A549 treated with GW870086 at 1 μM for 4 hours (cell line): ENCODE measurements around the gene BTBD8. TPM values are rescaled to one million over a fixed set of nuclear protein-coding genes. Genes with fewer than 3 reads are reported as not detected.

Source experiments
- total RNA-seq: library from RNA; stranded (reverse); fragments of 200-300 nt; extraction: Qiagen RNA extraction; gene quantifications from 5 replicates; pipeline ENCODE4 v1.2.3, GENCODE V29; 2022; ENCODE audit warnings: low read depth

The BTBD8 gene
- total RNA-seq: 0.51 to 0.84 TPM (median 0.57 TPM) in 5 replicates

GRCh38 chr1:92080128-92080985 lies at the start of gene BTBD8:
Gene BTBD8 (plus strand): TSS chr1:92080345. CDS start chr1:92080572, 227 bp downstream.

GRCh38 chr1:92075311-92075710 lies 4.8 kb upstream of the BTBD8 start, which contains the start of gene SETSIP:
Gene SETSIP (minus strand): TSS chr1:92075411. CDS start chr1:92075411, 0 bp downstream.

GRCh38 chr1:92217721-92218120 lies 137.6 kb downstream of the BTBD8 start, which contains the start of gene C1orf146:
Gene C1orf146 (plus strand): TSS chr1:92217915. CDS start chr1:92231421, 13,506 bp downstream.

Other genes with a start within 250 kb of the BTBD8 start
- 3.9 to 5.0 TPM (median 4.9 TPM) in 5 replicates for gene TGFBR3, start 194.2 kb upstream of the BTBD8 start, total RNA-seq
- gene BRDT, start 130.9 kb upstream of the BTBD8 start, total RNA-seq: not detected in 5 replicates
- 0.52 to 0.80 TPM (median 0.71 TPM) in 5 replicates for gene EPHX4, start 50.4 kb upstream of the BTBD8 start, total RNA-seq
- not detected in 5 replicates for gene SETSIP, start 4.9 kb upstream of the BTBD8 start, total RNA-seq
- not detected in 5 replicates for gene C1orf146, start 137.6 kb downstream of the BTBD8 start, total RNA-seq
- gene GLMN, start 218.6 kb downstream of the BTBD8 start, total RNA-seq: 6.2 to 8.1 TPM (median 7.4 TPM) in 5 replicates
- gene RPAP2, start 218.7 kb downstream of the BTBD8 start, total RNA-seq: 9.5 to 12.1 TPM (median 11.3 TPM) in 5 replicates